Gastroesophageal sphincter (tissue), 4 donors: ENCODE results near the gene CDH20. TPM values are rescaled to one million over a fixed set of nuclear protein-coding genes. Genes with fewer than 3 reads are reported as not detected.

ENCODE experiments used
- ATAC-seq: fragments of 150-250 bp; one replicate; pipeline ENCODE4 v1.9.1; 2016; ENCODE audit warnings: mild to moderate bottlenecking, moderate library complexity
- H3K27ac ChIP-seq, 4 donors: fragments of 200-600 bp; sonication (generic) in 3 of 4; 1 replicate in 3 of 4; 2 replicates in 1 of 4; pipeline ENCODE4 v1.5.1; 2016 to 2019
- H3K27me3 ChIP-seq: fragments of 200-600 bp; sonication (generic); one replicate; pipeline ENCODE4 v1.5.1; 2019
- H3K36me3 ChIP-seq, 2 donors: fragments of 200-600 bp; sonication (generic); one replicate each; pipeline ENCODE4 v1.5.1; 2019; ENCODE audit warnings: control low read depth in 1 of 2
- H3K4me1 ChIP-seq, 3 donors: fragments of 200-600 bp; sonication (generic); 1 replicate in 2 of 3; 2 replicates in 1 of 3; pipeline ENCODE4 v1.5.1; 2016 to 2019; ENCODE audit warnings: control low read depth in 2 of 3
- H3K4me3 ChIP-seq, 2 donors: fragments of 200-600 bp; sonication (generic); one replicate each; pipeline ENCODE4 v1.5.1; 2019; ENCODE audit warnings: mild to moderate bottlenecking in 1 of 2, moderate library complexity in 1 of 2
- H3K9me3 ChIP-seq, 3 donors: fragments of 200-600 bp; sonication (generic); one replicate each; pipeline ENCODE4 v1.5.1; 2017 to 2019; ENCODE audit warnings: control low read depth in 2 of 3
- CTCF ChIP-seq, 4 experiments: fragments of 200-600 bp in 2 of 4; fragments of 450-650 bp in 2 of 4; sonication (generic) in 1 of 4; IDR thresholded peaks; one replicate each; pipeline ENCODE4 v1.5.1; 2017 to 2019; ENCODE audit warnings: antibody characterized with exemption in 4 of 4, mild to moderate bottlenecking in 2 of 4, moderate library complexity in 2 of 4
- EP300 ChIP-seq: sonication (generic); formaldehyde crosslinking; IDR thresholded peaks from one replicate; pipeline ENCODE4 v1.6.1; 2017; ENCODE audit warnings: antibody characterized with exemption, mild to moderate bottlenecking
- POLR2A ChIP-seq, 2 donors: fragments of 450-650 bp; IDR thresholded peaks; one replicate each; pipeline ENCODE4 v1.6.1; 2017; ENCODE audit warnings: antibody characterized with exemption in 2 of 2, mild to moderate bottlenecking in 2 of 2, moderate library complexity in 1 of 2
- POLR2AphosphoS5 ChIP-seq: sonication (generic); formaldehyde crosslinking; IDR thresholded peaks from one replicate; pipeline ENCODE4 v1.6.1; 2017; ENCODE audit warnings: antibody characterized with exemption
- WGBS, 2 donors: methylation state at CpG; one replicate each; pipeline ENCODE4 v1.1.5; 2018; ENCODE audit warnings: low coverage in 1 of 2; 5-methylcytosine and 5-hydroxymethylcytosine counted together
- total RNA-seq, 4 donors: library from RNA; depleted of rRNA; stranded (reverse); fragments of >200 nt; gene quantifications; one replicate each; pipeline ENCODE4 v1.1.0, GENCODE V29; 2016

Gene CDH20
- total RNA-seq, 4 donors from 2014 or later: 1.1 to 1.6 TPM; not detected in 2

GRCh38 chr18:61530681-61531080 is 197.5 kb downstream of the CDH20 start:
- 77 to 100% methylated on average over 2 to 4 of the region's 4 CpGs for WGBS, 2 donors
- H3K36me3 ChIP-seq: no peaks in the 10 kb centered on the region

GRCh38 chr18:61531182-61531581 is 198.0 kb downstream of the CDH20 start:
- Histone ChIP-seq H3K9me3 (no peaks in the 10 kb centered on the region), H3K27ac (no peak overlapping the region), H3K4me1 (no peaks in the 10 kb centered on the region), H3K36me3 (no peaks in the 10 kb centered on the region), H3K4me3 (no peak overlapping the region), H3K27me3 (no peaks in the 10 kb centered on the region)
- TF ChIP-seq POLR2AphosphoS5 (no peak), POLR2A (IDR thresholded peaks at IDR 0.05) (no peak), EP300 (no peak), CTCF (IDR thresholded peaks at IDR 0.05) (no peak)
- 37 to 51% methylated on average over 3 to 4 of the region's 6 CpGs for WGBS, 2 donors
- ATAC-seq: no peak

More at GRCh38 chr18:61530681-61531080, 197.5 kb downstream of the CDH20 start:
- TF ChIP-seq CTCF (IDR thresholded peaks at IDR 0.05) (no peak), EP300 (no peak), POLR2AphosphoS5 (no peak), POLR2A (IDR thresholded peaks at IDR 0.05) (no peak)
- Histone ChIP-seq H3K4me3 (no peak overlapping the region), H3K9me3 (no peaks in the 10 kb centered on the region), H3K27me3 (no peaks in the 10 kb centered on the region), H3K4me1 (no peaks in the 10 kb centered on the region), H3K27ac (no peak overlapping the region)
- no peak for ATAC-seq

- no peaks in the 10 kb centered on the region for H3K27me3 ChIP-seq
- 17 to 50% methylated on average over 2 of the region's 2 CpGs for WGBS, 2 donors
- TF ChIP-seq EP300: no peak
Observed at GRCh38 chr18:61531891-61532290, 198.7 kb downstream of the CDH20 start.

GRCh38 chr18:61535401-61535800 is 202.2 kb downstream of the CDH20 start:
- 64 to 89% methylated on average over 4 of the region's 4 CpGs for WGBS, 2 donors
- Histone ChIP-seq H3K4me3 (no peak overlapping the region), H3K9me3 (no peaks in the 10 kb centered on the region), H3K27me3 (peaks cover 5% of the 10 kb centered on the region), H3K4me1 (no peaks in the 10 kb centered on the region), H3K36me3 (no peaks in the 10 kb centered on the region), H3K27ac (no peak overlapping the region)
- no peak for TF ChIP-seq CTCF (IDR thresholded peaks at IDR 0.05)
- no peak for TF ChIP-seq POLR2A (IDR thresholded peaks at IDR 0.05)
- TF ChIP-seq EP300: no peak
- TF ChIP-seq POLR2AphosphoS5: no peak
- no peak for ATAC-seq

More at GRCh38 chr18:61531891-61532290, 198.7 kb downstream of the CDH20 start:
- H3K4me3 ChIP-seq: no peak overlapping the region
- H3K4me1 ChIP-seq: no peaks in the 10 kb centered on the region
- no peaks in the 10 kb centered on the region for H3K36me3 ChIP-seq
- no peak for ATAC-seq
- H3K27ac ChIP-seq: no peak overlapping the region
- H3K9me3 ChIP-seq: no peaks in the 10 kb centered on the region

- no peak overlapping the region for H3K27ac ChIP-seq
- no peak overlapping the region for H3K4me3 ChIP-seq
- no peaks in the 10 kb centered on the region for H3K36me3 ChIP-seq
- H3K4me1 ChIP-seq: peaks cover 0 to 11% (median 0%) of the 10 kb centered on the region in 3 donors
- 54 to 64% methylated on average over 5 to 6 of the region's 7 CpGs for WGBS, 2 donors
- ATAC-seq: no peak
- H3K27me3 ChIP-seq: peaks cover 23% of the 10 kb centered on the region
- no peaks in the 10 kb centered on the region for H3K9me3 ChIP-seq
- TF ChIP-seq POLR2AphosphoS5 (no peak), POLR2A (IDR thresholded peaks at IDR 0.05) (no peak), CTCF (IDR thresholded peaks at IDR 0.05) (no peak), EP300 (no peak)
Observed at GRCh38 chr18:61541673-61542072, 208.4 kb downstream of the CDH20 start.
